Endothelial cell (in vitro differentiated cells): ENCODE results near the gene SMPD1. TPM values are rescaled to one million over a fixed set of nuclear protein-coding genes. Genes with fewer than 3 reads are reported as not detected.
A peak's percentile ranks its signal among the peaks of the same experiment; 100 is the strongest.

Experiments used
- DNase-seq: peaks from one replicate; pipeline ENCODE4 v3.0.0; 2021; ENCODE audit warnings: low spot score
- H3K27ac Mint-ChIP-seq: one replicate; pipeline ENCODE4 v1.8.0; 2021; ENCODE audit warnings: mixed read lengths, inconsistent platforms; ENCODE audit not compliant: unreplicated experiment
- H3K27me3 Mint-ChIP-seq: one replicate; pipeline ENCODE4 v1.8.0; 2021; ENCODE audit warnings: mild to moderate bottlenecking, moderate library complexity, mixed read lengths, inconsistent platforms; ENCODE audit not compliant: unreplicated experiment
- H3K36me3 Mint-ChIP-seq: one replicate; pipeline ENCODE4 v1.8.0; 2021; ENCODE audit warnings: mild to moderate bottlenecking, low read depth, mixed read lengths, inconsistent platforms; ENCODE audit not compliant: unreplicated experiment
- H3K4me1 Mint-ChIP-seq: one replicate; pipeline ENCODE4 v1.8.0; 2021; ENCODE audit warnings: mild to moderate bottlenecking, mixed read lengths, inconsistent platforms; ENCODE audit not compliant: unreplicated experiment
- H3K4me3 Mint-ChIP-seq: one replicate; pipeline ENCODE4 v1.8.0; 2021; ENCODE audit warnings: mild to moderate bottlenecking, mixed read lengths, inconsistent platforms; ENCODE audit not compliant: unreplicated experiment
- H3K9me3 Mint-ChIP-seq: one replicate; pipeline ENCODE4 v1.8.0; 2021; ENCODE audit warnings: mixed read lengths, inconsistent platforms; ENCODE audit not compliant: unreplicated experiment
- CTCF ChIP-seq: fragments of 200-600 bp; sonication (generic); IDR thresholded peaks from one replicate; pipeline ENCODE4 v1.5.0; 2021; ENCODE audit warnings: antibody characterized with exemption; ENCODE audit not compliant: unreplicated experiment
- total RNA-seq: library from RNA; stranded (reverse); fragmentation: NEBNext Ultra II Directional; extraction: Animal tissue kit (Norgen Biotek cat#: 25700); gene quantifications from one replicate; pipeline ENCODE4 v1.2.1, GENCODE V29; 2021; ENCODE audit not compliant: unreplicated experiment

SMPD1 gene
- total RNA-seq, 1 donor from 2014 or later = 24.8 TPM

DNA sequence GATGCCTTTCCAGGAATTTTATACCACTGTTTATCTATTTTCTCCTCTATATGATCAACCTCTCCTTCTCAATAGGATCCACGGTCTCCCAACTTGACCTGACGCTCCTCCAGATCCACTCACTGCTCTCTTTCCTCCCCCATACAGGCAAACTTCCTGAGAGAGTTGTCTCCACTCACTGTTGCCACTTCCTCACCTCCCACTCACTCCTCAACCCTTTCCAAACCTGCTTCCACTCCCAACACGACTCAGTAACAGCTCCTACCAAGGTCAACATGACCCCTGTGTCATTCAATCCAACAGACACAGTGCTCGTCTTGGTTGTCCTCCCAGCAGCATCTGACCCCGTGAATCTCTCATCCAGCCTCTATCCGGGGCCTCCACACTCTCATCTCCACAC is 25.5 kb downstream of the SMPD1 start:
- Mint-ChIP-seq H3K4me3 (no peak overlapping the region), H3K9me3 (no peaks in the 10 kb centered on the region), H3K36me3 (no peaks in the 10 kb centered on the region), H3K27me3 (peaks cover 6% of the 10 kb centered on the region), H3K27ac (no peak overlapping the region), H3K4me1 (peaks cover 6% of the 10 kb centered on the region)
- no peak for TF ChIP-seq CTCF
- no peak for DNase-seq

DNA sequence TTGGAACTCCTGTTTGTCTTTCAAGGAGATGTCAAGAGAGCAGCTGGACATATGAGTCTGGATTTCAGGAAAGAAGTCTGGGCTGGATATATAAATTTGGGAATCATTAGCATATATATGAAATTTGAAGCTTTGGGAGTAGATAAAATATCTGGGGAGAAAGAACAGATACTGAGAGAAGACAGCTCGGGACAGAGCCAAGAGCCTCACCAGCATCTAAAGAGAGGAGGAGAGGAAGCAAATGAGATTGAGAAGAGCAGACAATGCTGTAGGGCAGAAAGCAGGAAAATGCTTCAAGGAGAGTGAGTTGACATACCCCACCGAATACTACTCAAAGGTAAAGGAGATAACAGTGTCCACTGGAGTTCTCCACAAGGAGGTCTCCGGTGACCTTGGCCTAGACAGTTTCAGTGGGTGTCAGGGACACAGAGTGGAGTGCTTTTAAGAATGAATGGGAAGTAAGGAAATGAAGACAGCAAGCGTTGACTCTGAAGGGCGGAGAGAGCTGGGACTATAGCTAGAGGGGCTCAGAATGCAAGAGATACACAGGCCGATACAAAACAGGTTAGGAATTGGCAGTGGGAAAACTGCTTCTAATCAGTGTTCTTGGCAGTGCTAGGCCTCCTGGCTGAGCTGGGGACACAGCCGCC is 27.8 kb downstream of the SMPD1 start:
- H3K27me3 Mint-ChIP-seq = peaks cover 4% of the 10 kb centered on the region
- DNase-seq = no peak
- H3K9me3 Mint-ChIP-seq = no peaks in the 10 kb centered on the region
- no peak overlapping the region for H3K27ac Mint-ChIP-seq
- no peaks in the 10 kb centered on the region for H3K36me3 Mint-ChIP-seq
- H3K4me1 Mint-ChIP-seq = peaks cover 4% of the 10 kb centered on the region
- no peak overlapping the region for H3K4me3 Mint-ChIP-seq
- TF ChIP-seq CTCF = no peak

- Mint-ChIP-seq H3K4me3 (no peak overlapping the region), H3K27ac (no peak overlapping the region), H3K27me3 (peaks cover 4% of the 10 kb centered on the region), H3K4me1 (peaks cover 3% of the 10 kb centered on the region), H3K9me3 (no peaks in the 10 kb centered on the region), H3K36me3 (no peaks in the 10 kb centered on the region)
- no peak for TF ChIP-seq CTCF
- peak; percentile 20 for DNase-seq
These were observed 28.3 kb downstream of the SMPD1 start for GRCh38 chr11:6418557-6419008.

GRCh38 chr11:6419009-6419631 is 28.8 kb downstream of the SMPD1 start, which contains the start of gene APBB1:
APBB1 (minus strand) TSS chr11:6419094; CDS start chr11:6411347, 7,747 bp downstream.
- H3K27me3 Mint-ChIP-seq = peaks cover 4% of the 10 kb centered on the region
- H3K9me3 Mint-ChIP-seq = no peaks in the 10 kb centered on the region
- peak within 1 kb of the TSS; percentile 88 for H3K4me3 Mint-ChIP-seq
- H3K36me3 Mint-ChIP-seq = no peaks in the 10 kb centered on the region
- peaks cover 3% of the 10 kb centered on the region for H3K4me1 Mint-ChIP-seq
- peak; percentile 58 for DNase-seq
- no peak within 1 kb of the TSS for H3K27ac Mint-ChIP-seq
- TF ChIP-seq CTCF = no peak

DNA sequence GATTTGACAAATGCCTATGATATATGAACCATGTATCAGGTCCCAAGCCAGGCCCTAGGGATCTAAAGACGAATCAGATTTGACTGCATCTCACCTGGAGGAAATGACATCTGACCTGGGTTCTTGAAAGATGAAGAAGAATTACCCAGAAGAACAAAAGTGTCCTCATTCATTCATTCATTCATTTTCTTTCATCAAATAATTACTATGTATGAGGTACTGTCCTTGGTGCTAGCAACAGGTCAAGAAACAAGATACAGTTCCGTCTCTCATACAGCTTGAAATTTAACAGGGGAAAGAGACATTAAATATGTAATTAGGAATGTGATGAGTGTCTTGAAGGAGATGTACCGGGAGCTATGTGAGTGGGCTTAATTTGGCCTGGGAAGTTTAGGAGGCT is 30.4 kb downstream of the SMPD1 start:
- no peaks in the 10 kb centered on the region for H3K36me3 Mint-ChIP-seq
- H3K4me3 Mint-ChIP-seq = no peak overlapping the region
- peaks cover 5% of the 10 kb centered on the region for H3K27me3 Mint-ChIP-seq
- H3K9me3 Mint-ChIP-seq = no peaks in the 10 kb centered on the region
- H3K4me1 Mint-ChIP-seq = peaks cover 3% of the 10 kb centered on the region
- TF ChIP-seq CTCF = no peak
- no peak for DNase-seq
- H3K27ac Mint-ChIP-seq = no peak overlapping the region
